Endodermal cell (in vitro differentiated cells): ENCODE results near the gene CDC42SE2. TPM values are rescaled to one million over a fixed set of nuclear protein-coding genes. Genes with fewer than 3 reads are reported as not detected.

ENCODE experiments used
- DNase-seq: peaks from one replicate; pipeline ENCODE4 v3.0.0-alpha.2; 2017
- H3K27ac ChIP-seq: 2 replicates; pipeline ENCODE4 v1.5.1; 2013; ENCODE audit warnings: mild to moderate bottlenecking, low read depth, low read length, moderate library complexity
- H3K27me3 ChIP-seq: 2 replicates; pipeline ENCODE4 v1.6.1; 2013; ENCODE audit warnings: mild to moderate bottlenecking, low read length, moderate library complexity; ENCODE audit not compliant: insufficient read depth, control insufficient read depth, poor library complexity, severe bottlenecking
- H3K36me3 ChIP-seq: 2 replicates; pipeline ENCODE4 v1.7.0; 2013; ENCODE audit warnings: mild to moderate bottlenecking, low read length, moderate library complexity; ENCODE audit not compliant: control insufficient read depth, insufficient read depth
- H3K4me1 ChIP-seq: one replicate; pipeline ENCODE4 v1.7.0; 2013; ENCODE audit warnings: low read length; ENCODE audit not compliant: control insufficient read depth, insufficient read depth
- H3K4me3 ChIP-seq: 2 replicates; pipeline ENCODE4 v1.5.1; 2013; ENCODE audit warnings: mild to moderate bottlenecking, low read length, moderate library complexity
- H3K9ac ChIP-seq: 2 replicates; pipeline ENCODE4 v1.6.1; 2013; ENCODE audit warnings: mild to moderate bottlenecking, low read length, moderate library complexity; ENCODE audit not compliant: poor library complexity, severe bottlenecking; ENCODE audit errors: extremely low read depth
- H3K9me3 ChIP-seq: 2 replicates; pipeline ENCODE4 v1.6.1; 2013; ENCODE audit warnings: mild to moderate bottlenecking, low read length, moderate library complexity; ENCODE audit not compliant: control insufficient read depth
- H3K27ac Mint-ChIP-seq: 2 replicates; pipeline ENCODE4 v1.8.0; 2020; ENCODE audit warnings: mixed read lengths
- H3K27me3 Mint-ChIP-seq: 2 replicates; pipeline ENCODE4 v1.8.0; 2021; ENCODE audit warnings: mild to moderate bottlenecking, mixed read lengths; ENCODE audit not compliant: insufficient read depth
- H3K36me3 Mint-ChIP-seq: 2 replicates; pipeline ENCODE4 v1.8.0; 2020; ENCODE audit warnings: low read depth, mixed read lengths
- H3K4me1 Mint-ChIP-seq: 2 replicates; pipeline ENCODE4 v1.8.0; 2020; ENCODE audit warnings: mixed read lengths
- H3K4me3 Mint-ChIP-seq: 2 replicates; pipeline ENCODE4 v1.8.0; 2020; ENCODE audit warnings: mild to moderate bottlenecking, moderate library complexity, mixed read lengths
- H3K9me3 Mint-ChIP-seq: 2 replicates; pipeline ENCODE4 v1.8.0; 2020; ENCODE audit warnings: mild to moderate bottlenecking, mixed read lengths
- CTCF ChIP-seq: fragments of 200-600 bp; sonication (generic); conservative IDR thresholded peaks from 2 replicates; pipeline ENCODE4 v1.5.0; 2021; ENCODE audit warnings: antibody characterized with exemption, mild to moderate bottlenecking
- WGBS, 2 experiments: methylation state at CpG; one replicate each; pipeline versions ENCODE4 v1.1.5 to v1.1.7; 2013; ENCODE audit warnings: missing lambda C conversion rate in 2 of 2, mixed read lengths in 1 of 2; ENCODE audit not compliant: insufficient coverage in 1 of 2, insufficient read length in 1 of 2; 5-methylcytosine and 5-hydroxymethylcytosine counted together
- total RNA-seq, 2 donors: library from RNA; stranded (reverse); fragmentation: NEBNext Ultra II Directional in 1 of 2; extraction: Animal tissue kit (Norgen Biotek cat#: 25700) in 1 of 2; gene quantifications; 2 replicates in 1 of 2; 3 replicates in 1 of 2; pipeline ENCODE4 v1.2.1, GENCODE V29; 2021

CDC42SE2 gene
- total RNA-seq, 2 donors from 2014 or later = 28.6 to 36.4 TPM

GRCh38 chr5:131366428-131366827 lies 102.6 kb downstream of the CDC42SE2 start:
- Histone ChIP-seq H3K9me3 (no peaks in the 10 kb centered on the region), H3K4me3 (no peak overlapping the region), H3K36me3 (peaks cover 3% of the 10 kb centered on the region), H3K9ac (no peak overlapping the region), H3K27ac (no peak overlapping the region), H3K4me1 (no peaks in the 10 kb centered on the region), H3K27me3 (no peaks in the 10 kb centered on the region)
- H3K9me3 Mint-ChIP-seq = no peaks in the 10 kb centered on the region
- H3K36me3 Mint-ChIP-seq = peaks cover 18% of the 10 kb centered on the region
- no peak overlapping the region for H3K27ac Mint-ChIP-seq
- no peak overlapping the region for H3K4me3 Mint-ChIP-seq
- TF ChIP-seq CTCF = no peak
- DNase-seq = no peak
- peaks cover 6% of the 10 kb centered on the region for H3K4me1 Mint-ChIP-seq
- WGBS, 2 experiments = 98% methylated on average over 3 of the region's 3 CpGs; no CpG with 5 or more reads in 1 of the 2 experiments
- H3K27me3 Mint-ChIP-seq = no peaks in the 10 kb centered on the region

GRCh38 chr5:131367219-131367860 lies 103.5 kb downstream of the CDC42SE2 start:
- Histone ChIP-seq H3K9ac (no peak overlapping the region), H3K4me1 (no peaks in the 10 kb centered on the region), H3K4me3 (no peak overlapping the region), H3K27ac (no peak overlapping the region), H3K27me3 (no peaks in the 10 kb centered on the region), H3K9me3 (no peaks in the 10 kb centered on the region), H3K36me3 (peaks cover 3% of the 10 kb centered on the region)
- no peak for DNase-seq
- no peak for TF ChIP-seq CTCF
- Mint-ChIP-seq H3K4me1 (no peaks in the 10 kb centered on the region), H3K9me3 (no peaks in the 10 kb centered on the region), H3K27ac (no peak overlapping the region), H3K4me3 (no peak overlapping the region), H3K36me3 (peaks cover 18% of the 10 kb centered on the region), H3K27me3 (no peaks in the 10 kb centered on the region)
- WGBS, 2 experiments = 98% methylated on average over 3 of the region's 4 CpGs; no CpG with 5 or more reads in 1 of the 2 experiments

GRCh38 chr5:131368866-131369265 lies 105.0 kb downstream of the CDC42SE2 start:
- no peak overlapping the region for H3K9ac ChIP-seq
- no peak overlapping the region for H3K4me3 Mint-ChIP-seq
- no peaks in the 10 kb centered on the region for H3K27me3 ChIP-seq
- no peaks in the 10 kb centered on the region for H3K9me3 ChIP-seq
- WGBS, 2 experiments = 96 to 100% methylated on average over 3 to 4 of the region's 4 CpGs
- peaks cover 16% of the 10 kb centered on the region for H3K36me3 Mint-ChIP-seq
- H3K4me1 ChIP-seq = no peaks in the 10 kb centered on the region
- H3K27ac Mint-ChIP-seq = no peak overlapping the region
- no peaks in the 10 kb centered on the region for H3K9me3 Mint-ChIP-seq
- H3K27ac ChIP-seq = no peak overlapping the region
- H3K36me3 ChIP-seq = peaks cover 3% of the 10 kb centered on the region
- no peaks in the 10 kb centered on the region for H3K27me3 Mint-ChIP-seq
- no peak for DNase-seq
- TF ChIP-seq CTCF = no peak
- H3K4me1 Mint-ChIP-seq = no peaks in the 10 kb centered on the region
- no peak overlapping the region for H3K4me3 ChIP-seq
